NCI-H1105 (cell line): ENCODE measurements around the gene ACCS.

ENCODE experiments used
- DNase-seq: peaks from one replicate; lab custom pipeline; 2025; lab: John Stamatoyannopoulos, UW

Gene ACCS

GRCh38 chr11:44043157-44043556, 22.9 kb upstream of the ACCS start:
- no peak for DNase-seq

- DNase-seq: no peak
Measured at GRCh38 chr11:44046182-44046581, 19.9 kb upstream of the ACCS start.

- DNase-seq: no peak
Measured at GRCh38 chr11:44047298-44047697, 18.8 kb upstream of the ACCS start.

- no peak for DNase-seq
Measured at GRCh38 chr11:44047931-44048431, 18.1 kb upstream of the ACCS start, which contains the start of gene ACCSL. TSS of gene ACCSL (plus strand) at chr11:44047981. CDS start at chr11:44048037, 56 bp downstream.

- DNase-seq: no peak
Measured at GRCh38 chr11:44049832-44050231, 16.2 kb upstream of the ACCS start.

- no peak for DNase-seq
Measured at GRCh38 chr11:44051171-44051570, 14.9 kb upstream of the ACCS start.

GRCh38 chr11:44057340-44057739, 8.7 kb upstream of the ACCS start:
- no peak for DNase-seq

GRCh38 chr11:44058275-44058674, 7.8 kb upstream of the ACCS start:
- DNase-seq: no peak

GRCh38 chr11:44065161-44065661, 859 bp upstream of the ACCS start:
- no peak for DNase-seq

- no peak for DNase-seq
Measured at GRCh38 chr11:44066732-44067141, 667 bp downstream of the ACCS start.

GRCh38 chr11:44067266-44067665, 1.2 kb downstream of the ACCS start:
- no peak for DNase-seq

GRCh38 chr11:44068180-44068579, 2.1 kb downstream of the ACCS start:
- no peak for DNase-seq

GRCh38 chr11:44071157-44071556, 5.1 kb downstream of the ACCS start:
- DNase-seq: no peak

- DNase-seq: no peak
Measured at GRCh38 chr11:44072757-44073658, 6.9 kb downstream of the ACCS start.

- no peak for DNase-seq
Measured at GRCh38 chr11:44078794-44079193, 12.7 kb downstream of the ACCS start.

- no peak for DNase-seq
Measured at GRCh38 chr11:44079376-44079775, 13.3 kb downstream of the ACCS start.

GRCh38 chr11:44080951-44081350, 14.9 kb downstream of the ACCS start:
- DNase-seq: no peak

- no peak for DNase-seq
Measured at GRCh38 chr11:44082645-44083044, 16.6 kb downstream of the ACCS start.

- DNase-seq: no peak
Measured at GRCh38 chr11:44083433-44083832, 17.4 kb downstream of the ACCS start.

- no peak for DNase-seq
Measured at GRCh38 chr11:44083906-44084305, 17.8 kb downstream of the ACCS start.

GRCh38 chr11:44085330-44085729, 19.3 kb downstream of the ACCS start:
- DNase-seq: no peak

GRCh38 chr11:44088377-44088776, 22.3 kb downstream of the ACCS start:
- no peak for DNase-seq

- DNase-seq: no peak
Measured at GRCh38 chr11:44088871-44089270, 22.8 kb downstream of the ACCS start.
